Adrenal gland (tissue), 5 donors: ENCODE results near the gene C22orf31.

Experiments used
- POLR2A ChIP-seq, 2 donors: fragments of 450-650 bp; IDR thresholded peaks; one replicate each; pipeline ENCODE4 v1.6.1; 2017; ENCODE audit warnings: antibody characterized with exemption in 2 of 2, mild to moderate bottlenecking in 2 of 2, moderate library complexity in 1 of 2
- TF ChIP-seq, protein P1 (sequence below), 6 experiments: fragments of 450-650 bp in 4 of 6; fragments of 200-600 bp in 2 of 6; sonication (generic) in 1 of 6; IDR thresholded peaks; 1 replicate in 5 of 6; 2 replicates in 1 of 6; pipeline versions ENCODE4 v1.5.1 to v1.8.0; 2016 to 2021; ENCODE audit warnings: antibody characterized with exemption in 6 of 6, mild to moderate bottlenecking in 2 of 6, moderate library complexity in 1 of 6
- donor health status: DM: no; HTN: no; CAD: no.

DNA sequence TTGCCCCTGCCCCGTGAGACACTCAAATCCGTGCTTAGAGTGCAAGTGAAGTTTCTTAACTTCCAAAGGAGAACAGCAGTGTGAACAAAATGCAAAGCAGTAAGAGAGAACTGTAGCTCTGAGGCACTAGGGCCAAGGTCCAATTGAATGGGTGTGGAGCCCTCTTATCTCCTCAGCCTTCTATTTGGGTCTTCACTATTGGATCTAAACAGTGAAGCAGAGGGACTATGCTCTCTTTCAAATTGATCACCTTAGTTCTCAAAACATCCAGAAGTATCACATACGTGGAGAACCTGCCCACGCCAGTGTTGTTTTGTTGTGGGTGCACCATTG lies 49.6 kb downstream of the C22orf31 start:
- TF ChIP-seq, protein P1, sequence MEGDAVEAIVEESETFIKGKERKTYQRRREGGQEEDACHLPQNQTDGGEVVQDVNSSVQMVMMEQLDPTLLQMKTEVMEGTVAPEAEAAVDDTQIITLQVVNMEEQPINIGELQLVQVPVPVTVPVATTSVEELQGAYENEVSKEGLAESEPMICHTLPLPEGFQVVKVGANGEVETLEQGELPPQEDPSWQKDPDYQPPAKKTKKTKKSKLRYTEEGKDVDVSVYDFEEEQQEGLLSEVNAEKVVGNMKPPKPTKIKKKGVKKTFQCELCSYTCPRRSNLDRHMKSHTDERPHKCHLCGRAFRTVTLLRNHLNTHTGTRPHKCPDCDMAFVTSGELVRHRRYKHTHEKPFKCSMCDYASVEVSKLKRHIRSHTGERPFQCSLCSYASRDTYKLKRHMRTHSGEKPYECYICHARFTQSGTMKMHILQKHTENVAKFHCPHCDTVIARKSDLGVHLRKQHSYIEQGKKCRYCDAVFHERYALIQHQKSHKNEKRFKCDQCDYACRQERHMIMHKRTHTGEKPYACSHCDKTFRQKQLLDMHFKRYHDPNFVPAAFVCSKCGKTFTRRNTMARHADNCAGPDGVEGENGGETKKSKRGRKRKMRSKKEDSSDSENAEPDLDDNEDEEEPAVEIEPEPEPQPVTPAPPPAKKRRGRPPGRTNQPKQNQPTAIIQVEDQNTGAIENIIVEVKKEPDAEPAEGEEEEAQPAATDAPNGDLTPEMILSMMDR (IDR thresholded peaks at IDR 0.05): no peak
- TF ChIP-seq POLR2A (IDR thresholded peaks at IDR 0.05): no peak
